IMR-90 (cell line): ENCODE data around the gene GTF3C1. TPM values are rescaled to one million over a fixed set of nuclear protein-coding genes. Genes with fewer than 3 reads are reported as not detected.

Source experiments
- ATAC-seq: fragments of 200-7000 bp; cut with Tn5 transposase; 2 replicates; pipeline ENCODE4 v1.9.1; 2020; ENCODE audit warnings: low read depth, mild to moderate bottlenecking, moderate library complexity
- BruUV-seq: library from RNA; stranded (reverse); fragments of 400-500 nt; replicated peaks from 2 replicates; lab custom pipeline; 2021; lab: Mats Ljungman, UMichigan
- CTCF ChIA-PET: fragments of 300-600 bp; formaldehyde crosslinking; extraction: SDS; loops from one replicate; lab custom pipeline; 2021; ENCODE audit warnings: antibody characterized with exemption; lab: Yijun Ruan, JAX
- POLR2A ChIA-PET: fragments of 300-600 bp; sonication (Branson Sonifier 250); formaldehyde crosslinking; loops from one replicate; lab custom pipeline; 2022; ENCODE audit warnings: antibody characterized with exemption; ENCODE audit not compliant: unreplicated experiment; lab: Charles Lee
- DNase-seq: peaks from one replicate; pipeline ENCODE4 v3.0.0; 2013
- H2AFZ ChIP-seq: replicated peaks from 2 replicates; pipeline ENCODE3; 2013; ENCODE audit warnings: low read length, mild to moderate bottlenecking; ENCODE audit not compliant: poor library complexity
- H2AK5ac ChIP-seq: 2 replicates; pipeline ENCODE4 v1.6.1; 2013; ENCODE audit warnings: low read depth, low read length, inconsistent platforms
- H2AK9ac ChIP-seq: replicated peaks from 2 replicates; pipeline ENCODE3; 2013; ENCODE audit warnings: mild to moderate bottlenecking, low read depth, low read length, moderate library complexity; ENCODE audit not compliant: poor library complexity
- H2BK120ac ChIP-seq: 2 replicates; pipeline ENCODE4 v1.6.1; 2013; ENCODE audit warnings: low read depth, low read length, inconsistent platforms
- H2BK15ac ChIP-seq: 3 replicates; pipeline ENCODE4 v1.6.1; 2013; ENCODE audit warnings: low read depth, low read length, inconsistent platforms
- H2BK20ac ChIP-seq: 2 replicates; pipeline ENCODE4 v1.6.1; 2013; ENCODE audit warnings: low read depth, mild to moderate bottlenecking, inconsistent platforms, low read length, moderate library complexity
- H2BK5ac ChIP-seq: 2 replicates; pipeline ENCODE4 v1.6.1; 2013; ENCODE audit warnings: mild to moderate bottlenecking, low read depth, low read length, inconsistent platforms; ENCODE audit not compliant: poor library complexity, severe bottlenecking
- H3K14ac ChIP-seq: replicated peaks from 2 replicates; pipeline ENCODE4 v1.6.1; 2013; ENCODE audit warnings: low read depth, low read length, inconsistent platforms
- H3K18ac ChIP-seq: 2 replicates; pipeline ENCODE4 v1.6.1; 2013; ENCODE audit warnings: low read depth, low read length, control low read depth
- H3K23ac ChIP-seq: 2 replicates; pipeline ENCODE4 v1.6.1; 2013; ENCODE audit warnings: low read depth, low read length, inconsistent platforms
- H3K27ac ChIP-seq: 2 replicates; pipeline ENCODE4 v1.5.1; 2013; ENCODE audit warnings: mild to moderate bottlenecking, control low read depth, low read length; ENCODE audit not compliant: insufficient read depth
- H3K27me3 ChIP-seq: 2 replicates; pipeline ENCODE4 v1.6.1; 2013; ENCODE audit warnings: low read length; ENCODE audit not compliant: control insufficient read depth, insufficient read depth
- H3K36me3 ChIP-seq: 2 replicates; pipeline ENCODE4 v1.6.1; 2013; ENCODE audit warnings: low read length, mixed read lengths; ENCODE audit not compliant: control insufficient read depth, insufficient read depth
- H3K4ac ChIP-seq: 2 replicates; pipeline ENCODE4 v1.6.1; 2013; ENCODE audit warnings: low read depth, low read length, inconsistent platforms
- H3K4me1 ChIP-seq: 2 replicates; pipeline ENCODE4 v1.6.1; 2013; ENCODE audit warnings: low read length, mixed read lengths; ENCODE audit not compliant: control insufficient read depth, insufficient read depth
- H3K4me2 ChIP-seq: 2 replicates; pipeline ENCODE4 v1.6.1; 2013; ENCODE audit warnings: low read depth, mild to moderate bottlenecking, control low read depth, low read length, moderate library complexity
- H3K4me3 ChIP-seq: 2 replicates; pipeline ENCODE4 v1.5.1; 2013; ENCODE audit warnings: low read depth, mild to moderate bottlenecking, control low read depth, low read length, moderate library complexity; ENCODE audit not compliant: insufficient read depth
- H3K56ac ChIP-seq: 2 replicates; pipeline ENCODE4 v1.6.1; 2013; ENCODE audit warnings: low read length, inconsistent platforms; ENCODE audit not compliant: insufficient read depth; ENCODE audit errors: extremely low read depth
- H3K79me1 ChIP-seq, 2 experiments: 2 replicates each; pipeline ENCODE4 v1.6.1; 2013; ENCODE audit warnings: low read length in 2 of 2, inconsistent platforms in 1 of 2, low read depth in 1 of 2
- H3K9ac ChIP-seq: 2 replicates; pipeline ENCODE4 v1.6.1; 2013; ENCODE audit warnings: low read depth, low read length, control low read depth
- H3K9me1 ChIP-seq: 2 replicates; pipeline ENCODE4 v1.6.1; 2013; ENCODE audit warnings: low read length, inconsistent platforms; ENCODE audit not compliant: insufficient read depth
- H3K9me3 ChIP-seq: 2 replicates; pipeline ENCODE4 v1.6.1; 2013; ENCODE audit warnings: low read length; ENCODE audit not compliant: control insufficient read depth, insufficient read depth
- H4K20me1 ChIP-seq: 2 replicates; pipeline ENCODE4 v1.6.1; 2013; ENCODE audit warnings: low read length, inconsistent platforms; ENCODE audit not compliant: insufficient read depth
- H4K5ac ChIP-seq: 2 replicates; pipeline ENCODE4 v1.6.1; 2013; ENCODE audit warnings: mild to moderate bottlenecking, low read depth, low read length, control low read depth
- H4K8ac ChIP-seq, 2 experiments: 2 replicates each; pipeline ENCODE4 v1.6.1; 2013; ENCODE audit warnings: low read depth in 2 of 2, low read length in 2 of 2, control low read depth in 1 of 2, inconsistent platforms in 1 of 2
- H4K91ac ChIP-seq: 2 replicates; pipeline ENCODE4 v1.6.1; 2013; ENCODE audit warnings: low read depth, low read length, inconsistent platforms; ENCODE audit not compliant: insufficient read depth
- BHLHE40 ChIP-seq: fragments of 150-350 bp; IDR thresholded peaks from 2 replicates; pipeline ENCODE4 v1.6.1; 2016; ENCODE audit warnings: mild to moderate bottlenecking, low read depth, low read length
- CEBPB ChIP-seq: IDR thresholded peaks from 2 replicates; pipeline ENCODE4 v1.6.1; 2012; ENCODE audit warnings: low read depth, low read length, improper control_type of control experiment
- CHD1 ChIP-seq: IDR thresholded peaks from 2 replicates; pipeline ENCODE4 v1.6.1; 2012; ENCODE audit warnings: low read depth, low read length, improper control_type of control experiment
- MAFK ChIP-seq: IDR thresholded peaks from 2 replicates; pipeline ENCODE4 v1.6.1; 2012; ENCODE audit warnings: low read depth, low read length, improper control_type of control experiment
- MXI1 ChIP-seq: IDR thresholded peaks from 2 replicates; pipeline ENCODE4 v1.6.1; 2012; ENCODE audit warnings: low read depth, mild to moderate bottlenecking, low read length, moderate library complexity, borderline replicate concordance
- NFE2L2 ChIP-seq: fragments of 150-350 bp; IDR thresholded peaks from 2 replicates; pipeline ENCODE4 v1.6.1; 2016; ENCODE audit warnings: low read depth, mild to moderate bottlenecking, low read length
- POLR2A ChIP-seq: IDR thresholded peaks from 2 replicates; pipeline ENCODE4 v1.6.1; 2012; ENCODE audit warnings: mild to moderate bottlenecking, low read depth, low read length
- RCOR1 ChIP-seq: IDR thresholded peaks from 2 replicates; pipeline ENCODE4 v1.6.1; 2012; ENCODE audit warnings: mild to moderate bottlenecking, low read length, improper control_type of control experiment; ENCODE audit not compliant: insufficient replicate concordance
- RFX5 ChIP-seq: IDR thresholded peaks from 2 replicates; pipeline ENCODE4 v1.8.0; 2012; ENCODE audit warnings: low read depth, mild to moderate bottlenecking, low read length, moderate library complexity
- SMC3 ChIP-seq: fragments of 150-350 bp; IDR thresholded peaks from 2 replicates; pipeline ENCODE4 v1.6.1; 2016; ENCODE audit warnings: low read depth, mild to moderate bottlenecking, antibody characterized with exemption, low read length, moderate library complexity
- WGBS, 2 experiments: methylation state at CpG; one replicate each; pipeline versions ENCODE4 v1.1.5 to v1.1.7; 2013; ENCODE audit warnings: missing lambda C conversion rate in 2 of 2; ENCODE audit not compliant: insufficient read length in 1 of 2; ENCODE audit errors: extremely low coverage in 2 of 2; 5-methylcytosine and 5-hydroxymethylcytosine counted together
- dilution Hi-C: fragments of 300-500 bp; cut with HindIII; formaldehyde crosslinking; loops from one replicate; pipeline ENCODE4 v1.14.3; 2018; ENCODE audit warnings: low sequenced_read_pairs; ENCODE audit not compliant: unreplicated experiment
- in situ Hi-C: fragments of 300-500 bp; cut with MboI; formaldehyde crosslinking; loops from 3 replicates; pipeline ENCODE4 v1.14.3; 2019; ENCODE audit warnings: low sequenced_read_pairs, inconsistent platforms, mixed read lengths
- intact Hi-C: fragments of 100-400 bp; cut with micrococcal nuclease; formaldehyde crosslinking; loops from 2 replicates; pipeline ENCODE4 v1.10.0; 2022
- polyA plus RNA-seq, 3 experiments: library from polyadenylated mRNA; depleted of rRNA; stranded (reverse); fragments of >200 nt; gene quantifications; 2 replicates each; pipeline ENCODE4 v1.2.3, GENCODE V29; 2012; ENCODE audit warnings: low replicate concordance in 1 of 3
- total RNA-seq: library from RNA; depleted of rRNA; stranded (reverse); fragments of >200 nt; gene quantifications from 2 replicates; pipeline ENCODE4 v1.2.3, GENCODE V29; 2012

The GTF3C1 gene
- total and polyA plus RNA-seq, 2 of the 4 experiments (the other 2 are of a cell fraction), result 50.8 to 68.1 TPM

DNA sequence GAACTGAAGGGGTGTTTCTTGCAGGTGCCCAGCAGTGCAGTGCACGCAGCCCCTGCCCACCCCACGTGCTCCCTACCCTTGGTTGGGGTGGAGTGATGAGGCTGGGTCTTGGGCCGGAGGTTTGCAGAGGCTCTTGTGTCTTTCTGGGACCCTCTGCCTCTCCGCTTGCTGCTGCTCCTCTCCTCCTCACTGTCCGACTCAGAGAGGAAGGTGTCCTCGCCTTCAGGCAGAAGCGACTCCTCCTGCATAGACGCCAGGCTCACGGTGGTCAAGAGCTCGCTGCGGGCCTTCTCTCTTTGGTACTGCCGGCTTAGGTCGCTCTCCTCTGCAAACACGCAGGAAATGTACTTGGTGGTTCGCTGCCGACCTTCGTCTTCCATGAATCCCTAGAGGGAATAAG, 42.9 kb downstream of the GTF3C1 start:
- H3K9ac ChIP-seq, result no peak overlapping the region
- H4K8ac ChIP-seq, result no peak overlapping the region
- H3K4me3 ChIP-seq, result no peak overlapping the region
- peaks cover 79% of the 10 kb centered on the region for H3K36me3 ChIP-seq
- H2BK15ac ChIP-seq, result no peak overlapping the region
- no peak overlapping the region for H2BK20ac ChIP-seq
- no peak for DNase-seq
- no peak overlapping the region for H3K27ac ChIP-seq
- H2BK120ac ChIP-seq, result no peak overlapping the region
- H2AFZ ChIP-seq, result no peak overlapping the region
- no peak overlapping the region for H3K4ac ChIP-seq
- H3K14ac ChIP-seq, result no peak overlapping the region
- H2AK5ac ChIP-seq, result no peak overlapping the region
- ChIA-PET POLR2A (no interaction called here), CTCF (no interaction called here)
- H3K56ac ChIP-seq, result no peak overlapping the region
- H3K4me1 ChIP-seq, result no peaks in the 10 kb centered on the region
- WGBS, 2 experiments, result 100% methylated on average over 2 of the region's 17 CpGs; no CpG with 5 or more reads in 1 of the 2 experiments
- H3K9me1 ChIP-seq, result peaks cover 9% of the 10 kb centered on the region; the same call in 1 of the 2 replicates
- H4K5ac ChIP-seq, result no peak overlapping the region
- TF ChIP-seq SMC3 (no peak), MXI1 (no peak), RFX5 (no peak), CEBPB (no peak), RCOR1 (no peak), POLR2A (no peak), NFE2L2 (no peak), BHLHE40 (no peak), MAFK (no peak), CHD1 (no peak)
- no TSS peak for BruUV-seq
- no peak overlapping the region for H2AK9ac ChIP-seq
- H3K18ac ChIP-seq, result no peak overlapping the region
- H3K23ac ChIP-seq, result no peak overlapping the region
- no peak overlapping the region for H2BK5ac ChIP-seq
- no peak overlapping the region for H4K91ac ChIP-seq
- ATAC-seq, result no peak
- H3K27me3 ChIP-seq, result no peaks in the 10 kb centered on the region
- dilution Hi-C loops, result no loop called here
- peaks cover 0 to 8% of the 10 kb centered on the region in 2 experiments; a peak in 2 of 4 replicates for H3K79me1 ChIP-seq
- intact Hi-C loops, result no loop called here
- H3K4me2 ChIP-seq, result no peak overlapping the region
- H3K9me3 ChIP-seq, result no peaks in the 10 kb centered on the region
- no peaks in the 10 kb centered on the region for H4K20me1 ChIP-seq
- in situ Hi-C loops, result no loop called here
